Panc1 (cell line): ENCODE results near the gene LRRC26. TPM values are rescaled to one million over a fixed set of nuclear protein-coding genes. Genes with fewer than 3 reads are reported as not detected.

Experiments used
- ATAC-seq: fragments of 200-7000 bp; cut with Tn5 transposase; 2 replicates; pipeline ENCODE4 v1.9.1; 2020; ENCODE audit warnings: mild to moderate bottlenecking, moderate library complexity
- BruUV-seq: library from RNA; stranded (reverse); fragments of 400-500 nt; replicated peaks from 2 replicates; lab custom pipeline; 2021; lab: Mats Ljungman, UMichigan
- CTCF ChIA-PET: fragments of 300-600 bp; sonication (Branson Sonifier 250); formaldehyde crosslinking; loops from one replicate; lab custom pipeline; 2022; ENCODE audit warnings: antibody characterized with exemption; lab: Charles Lee
- POLR2A ChIA-PET: fragments of 300-600 bp; sonication (Branson Sonifier 250); formaldehyde crosslinking; loops from one replicate; lab custom pipeline; 2022; ENCODE audit warnings: antibody characterized with exemption; lab: Charles Lee
- DNase-seq: peaks from one replicate; pipeline ENCODE4 v3.0.0-alpha.2; 2010; ENCODE audit warnings: low read depth, low spot score
- H3K27ac ChIP-seq: 2 replicates; pipeline ENCODE4 v1.5.1; 2011; ENCODE audit warnings: mild to moderate bottlenecking, low read length, inconsistent platforms
- H3K27me3 ChIP-seq: fragments of 200-500 bp; sonication (Bioruptor generic); 2 replicates; pipeline ENCODE4 v1.6.0; 2014; ENCODE audit warnings: low read length, inconsistent platforms; ENCODE audit not compliant: control insufficient read depth, insufficient read depth
- H3K36me3 ChIP-seq: fragments of 200-500 bp; sonication (Bioruptor generic); 2 replicates; pipeline ENCODE4 v1.5.1; 2014; ENCODE audit warnings: inconsistent platforms, mild to moderate bottlenecking, low read length, moderate library complexity; ENCODE audit not compliant: control insufficient read depth, insufficient read depth
- H3K4me1 ChIP-seq: 2 replicates; pipeline ENCODE4 v1.5.1; 2011; ENCODE audit warnings: inconsistent platforms, mild to moderate bottlenecking, low read length, moderate library complexity; ENCODE audit not compliant: control insufficient read depth, insufficient read depth
- H3K4me3 ChIP-seq, 2 experiments: 2 replicates each; pipeline ENCODE4 v1.5.1; 2011 to 2012; ENCODE audit warnings: low read depth in 2 of 2, low read length in 2 of 2, mild to moderate bottlenecking in 2 of 2, inconsistent platforms in 1 of 2, moderate library complexity in 1 of 2
- H3K9me3 ChIP-seq: fragments of 200-500 bp; sonication (Bioruptor generic); 2 replicates; pipeline ENCODE4 v1.5.1; 2014; ENCODE audit warnings: low read depth, mild to moderate bottlenecking, inconsistent platforms, low read length, moderate library complexity; ENCODE audit not compliant: control insufficient read depth, insufficient read depth
- CTCF ChIP-seq: fragments of 450-650 bp; IDR thresholded peaks from 2 replicates; pipeline ENCODE4 v1.5.1; 2017; ENCODE audit warnings: mild to moderate bottlenecking
- POLR2AphosphoS5 ChIP-seq: IDR thresholded peaks from 2 replicates; pipeline ENCODE4 v1.6.1; 2012; ENCODE audit warnings: mild to moderate bottlenecking, low read depth, low read length, moderate library complexity
- SIN3A ChIP-seq: IDR thresholded peaks from 2 replicates; pipeline ENCODE4 v1.6.1; 2012; ENCODE audit warnings: low read depth, mild to moderate bottlenecking, low read length, moderate library complexity, borderline replicate concordance; ENCODE audit not compliant: insufficient read depth
- TCF7L2 ChIP-seq: IDR thresholded peaks from 2 replicates; pipeline ENCODE4 v1.6.1; 2011; ENCODE audit warnings: mild to moderate bottlenecking, low read depth, low read length, inconsistent platforms
- in situ Hi-C: cut with HindIII; loops from 2 replicates; pipeline ENCODE4 v1.10.0; 2016; ENCODE audit warnings: low sequenced_read_pairs, low pct_unique_long_range_greater_than_20kb
- intact Hi-C: fragments of 100-400 bp; cut with micrococcal nuclease; formaldehyde crosslinking; loops from one replicate; pipeline ENCODE4 v1.10.0; 2022; ENCODE audit not compliant: unreplicated experiment
- total RNA-seq: library from RNA; stranded (reverse); gene quantifications from one replicate; pipeline ENCODE4 v1.2.1, GENCODE V29; 2021; ENCODE audit not compliant: unreplicated experiment
- TF ChIP-seq, protein P1 (sequence below), 2 experiments: IDR thresholded peaks; 2 replicates each; pipeline ENCODE4 v1.6.1; 2011 to 2012; ENCODE audit warnings: low read depth in 2 of 2, control low read depth in 1 of 2, low read length in 1 of 2, mild to moderate bottlenecking in 1 of 2, moderate library complexity in 1 of 2; ENCODE audit not compliant: insufficient read depth in 1 of 2

Gene LRRC26
- total RNA-seq, 1 experiment from 2014 or later, result 0.69 TPM

DNA sequence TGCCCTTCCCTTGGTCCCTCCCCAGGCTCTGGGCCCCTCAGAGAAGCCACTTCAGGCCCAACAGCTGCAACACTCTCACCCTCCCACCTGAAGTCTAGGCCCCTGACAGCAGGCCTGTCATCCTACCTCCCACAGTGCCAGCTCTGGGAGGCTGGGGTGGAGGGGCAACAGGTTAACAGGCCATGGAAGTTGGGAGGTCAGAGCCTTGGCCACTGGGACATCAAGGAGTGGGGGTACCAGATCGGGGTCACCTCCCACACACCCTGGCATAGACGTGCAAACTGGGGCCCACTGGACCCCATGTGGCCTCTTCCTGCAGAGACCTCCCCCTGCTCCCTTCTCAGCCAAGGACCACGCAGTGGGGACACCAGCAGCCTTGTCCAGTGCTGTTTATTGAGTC, 21.4 kb upstream of the LRRC26 start:
- peaks cover 41% of the 10 kb centered on the region for H3K4me1 ChIP-seq
- CTCF ChIA-PET, result interaction anchor here (0.7 kb wide), 1 partner anchor 28 kb away, joined by 5 read pairs; no protein-coding TSS in a partner anchor

DNA sequence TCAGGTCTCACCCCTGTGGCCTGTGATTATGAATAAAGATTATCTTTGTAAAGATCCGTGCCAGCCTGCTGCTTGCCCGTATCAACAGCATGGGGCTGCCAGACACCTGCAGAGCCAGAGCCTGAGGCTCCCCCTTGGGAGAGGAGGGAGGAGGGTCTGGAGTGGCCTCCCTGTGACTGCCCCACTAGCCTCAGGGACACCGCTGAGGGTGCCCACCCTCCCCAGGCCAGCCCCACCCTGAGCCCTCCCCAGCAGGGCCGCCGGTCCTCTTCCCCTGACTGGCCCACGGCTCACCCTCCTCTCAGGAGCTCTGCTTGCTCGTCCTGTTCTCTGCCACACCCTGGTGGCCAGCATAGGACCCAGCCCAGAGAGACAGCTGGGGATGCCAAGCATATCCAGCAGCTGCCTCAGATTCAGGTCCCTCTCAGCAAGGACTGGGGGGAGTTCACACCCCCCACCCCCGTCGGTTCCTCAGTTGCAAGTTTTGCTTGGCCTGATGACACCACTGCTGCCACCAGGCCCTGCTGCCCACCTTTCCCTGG, 20.5 kb upstream of the LRRC26 start:
- intact Hi-C loops, result no loop called here
- no peaks in the 10 kb centered on the region for H3K9me3 ChIP-seq
- no peak overlapping the region for H3K4me3 ChIP-seq
- no peaks in the 10 kb centered on the region; the same call in 1 of the 2 replicates for H3K36me3 ChIP-seq
- in situ Hi-C loops, result no loop called here
- peak; percentile 36; the same call in 1 of the 2 replicates for ATAC-seq
- ChIA-PET POLR2A (interaction anchor here (0.5 to 0.7 kb wide), 2 partner anchors 11 to 16 kb away, joined by 3 to 4 read pairs; no protein-coding TSS in a partner anchor), CTCF (interaction anchor here (0.5 to 0.7 kb wide), 3 partner anchors 22 to 67 kb away, joined by 5 to 10 read pairs (median 5); no protein-coding TSS in a partner anchor)
- TF ChIP-seq SIN3A, result no peak
- peak; percentile 52; the same call in 1 of the 2 replicates for TF ChIP-seq CTCF
- no peak for DNase-seq
- H3K4me1 ChIP-seq, result peaks cover 37% of the 10 kb centered on the region
- BruUV-seq, result no TSS peak
- no peaks in the 10 kb centered on the region for H3K27me3 ChIP-seq
- H3K27ac ChIP-seq, result no peak overlapping the region

More for the DNA sequence above, 21.4 kb upstream of the LRRC26 start:
- no TSS peak for BruUV-seq
- DNase-seq (no peak), ATAC-seq (no peak)
- intact Hi-C loops (no loop called here), in situ Hi-C loops (no loop called here)
- TF ChIP-seq POLR2AphosphoS5 (no peak), SIN3A (no peak), TCF7L2 (no peak), CTCF (no peak)
- TF ChIP-seq, protein P1, sequence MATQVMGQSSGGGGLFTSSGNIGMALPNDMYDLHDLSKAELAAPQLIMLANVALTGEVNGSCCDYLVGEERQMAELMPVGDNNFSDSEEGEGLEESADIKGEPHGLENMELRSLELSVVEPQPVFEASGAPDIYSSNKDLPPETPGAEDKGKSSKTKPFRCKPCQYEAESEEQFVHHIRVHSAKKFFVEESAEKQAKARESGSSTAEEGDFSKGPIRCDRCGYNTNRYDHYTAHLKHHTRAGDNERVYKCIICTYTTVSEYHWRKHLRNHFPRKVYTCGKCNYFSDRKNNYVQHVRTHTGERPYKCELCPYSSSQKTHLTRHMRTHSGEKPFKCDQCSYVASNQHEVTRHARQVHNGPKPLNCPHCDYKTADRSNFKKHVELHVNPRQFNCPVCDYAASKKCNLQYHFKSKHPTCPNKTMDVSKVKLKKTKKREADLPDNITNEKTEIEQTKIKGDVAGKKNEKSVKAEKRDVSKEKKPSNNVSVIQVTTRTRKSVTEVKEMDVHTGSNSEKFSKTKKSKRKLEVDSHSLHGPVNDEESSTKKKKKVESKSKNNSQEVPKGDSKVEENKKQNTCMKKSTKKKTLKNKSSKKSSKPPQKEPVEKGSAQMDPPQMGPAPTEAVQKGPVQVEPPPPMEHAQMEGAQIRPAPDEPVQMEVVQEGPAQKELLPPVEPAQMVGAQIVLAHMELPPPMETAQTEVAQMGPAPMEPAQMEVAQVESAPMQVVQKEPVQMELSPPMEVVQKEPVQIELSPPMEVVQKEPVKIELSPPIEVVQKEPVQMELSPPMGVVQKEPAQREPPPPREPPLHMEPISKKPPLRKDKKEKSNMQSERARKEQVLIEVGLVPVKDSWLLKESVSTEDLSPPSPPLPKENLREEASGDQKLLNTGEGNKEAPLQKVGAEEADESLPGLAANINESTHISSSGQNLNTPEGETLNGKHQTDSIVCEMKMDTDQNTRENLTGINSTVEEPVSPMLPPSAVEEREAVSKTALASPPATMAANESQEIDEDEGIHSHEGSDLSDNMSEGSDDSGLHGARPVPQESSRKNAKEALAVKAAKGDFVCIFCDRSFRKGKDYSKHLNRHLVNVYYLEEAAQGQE (IDR thresholded peaks at IDR 0.05; ENCODE audit: insufficient read depth in 1 of 2, low read depth in 2 of 2, low read length in 1 of 2), result no peak
- Histone ChIP-seq H3K9me3 (no peaks in the 10 kb centered on the region), H3K27ac (no peak overlapping the region), H3K36me3 (no peaks in the 10 kb centered on the region; the same call in 1 of the 2 replicates), H3K27me3 (no peaks in the 10 kb centered on the region), H3K4me3 (no peak overlapping the region)
- POLR2A ChIA-PET, result interaction anchor here (0.7 kb wide), 1 partner anchor 127 kb away, joined by 5 read pairs; no protein-coding TSS in a partner anchor
